ENCODE measurements around the gene COMMD2.

DNA sequence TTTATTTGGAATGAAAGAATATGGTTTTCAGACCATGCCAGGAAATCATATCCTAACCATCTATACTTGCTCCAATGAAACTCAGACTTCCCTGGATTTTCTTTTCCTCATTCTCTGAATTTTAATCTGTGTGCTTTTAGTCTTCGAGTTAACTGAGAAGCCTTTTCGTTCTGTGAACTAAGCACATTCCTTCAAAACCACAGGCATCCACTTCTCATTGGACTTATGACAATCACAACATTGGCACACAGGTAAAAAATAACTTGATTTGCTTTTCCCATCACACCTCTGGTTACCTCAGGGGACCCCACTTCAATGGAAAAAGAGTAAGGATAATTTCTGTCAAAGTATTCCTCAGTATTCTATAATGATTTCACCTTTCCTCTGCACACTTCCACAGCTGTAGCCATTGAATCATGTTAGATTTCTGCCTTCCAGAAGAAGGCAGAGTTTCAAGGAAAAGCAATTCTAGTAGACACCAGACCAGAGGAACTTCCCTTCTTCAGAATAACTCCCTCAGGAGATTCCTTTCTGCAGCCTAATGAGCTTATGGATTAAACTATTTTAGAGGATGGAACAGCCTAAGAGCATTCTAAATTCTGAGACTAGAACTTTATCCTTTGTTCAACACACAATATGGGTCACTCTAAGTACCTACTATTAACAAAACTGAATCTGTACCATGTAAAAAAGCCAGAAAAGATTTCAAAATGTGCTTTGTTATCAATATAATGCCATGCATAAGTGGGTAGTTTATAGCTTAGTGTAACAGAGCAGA lies 15.9 kb downstream of the COMMD2 start:
- TF ChIP-seq POLR2AphosphoS5 (IDR thresholded peaks at IDR 0.05): no peak
- TF ChIP-seq, protein P1, sequence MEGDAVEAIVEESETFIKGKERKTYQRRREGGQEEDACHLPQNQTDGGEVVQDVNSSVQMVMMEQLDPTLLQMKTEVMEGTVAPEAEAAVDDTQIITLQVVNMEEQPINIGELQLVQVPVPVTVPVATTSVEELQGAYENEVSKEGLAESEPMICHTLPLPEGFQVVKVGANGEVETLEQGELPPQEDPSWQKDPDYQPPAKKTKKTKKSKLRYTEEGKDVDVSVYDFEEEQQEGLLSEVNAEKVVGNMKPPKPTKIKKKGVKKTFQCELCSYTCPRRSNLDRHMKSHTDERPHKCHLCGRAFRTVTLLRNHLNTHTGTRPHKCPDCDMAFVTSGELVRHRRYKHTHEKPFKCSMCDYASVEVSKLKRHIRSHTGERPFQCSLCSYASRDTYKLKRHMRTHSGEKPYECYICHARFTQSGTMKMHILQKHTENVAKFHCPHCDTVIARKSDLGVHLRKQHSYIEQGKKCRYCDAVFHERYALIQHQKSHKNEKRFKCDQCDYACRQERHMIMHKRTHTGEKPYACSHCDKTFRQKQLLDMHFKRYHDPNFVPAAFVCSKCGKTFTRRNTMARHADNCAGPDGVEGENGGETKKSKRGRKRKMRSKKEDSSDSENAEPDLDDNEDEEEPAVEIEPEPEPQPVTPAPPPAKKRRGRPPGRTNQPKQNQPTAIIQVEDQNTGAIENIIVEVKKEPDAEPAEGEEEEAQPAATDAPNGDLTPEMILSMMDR (IDR thresholded peaks at IDR 0.05): no peak
- TF ChIP-seq EP300 (IDR thresholded peaks at IDR 0.05): no peak
- TF ChIP-seq POLR2A (IDR thresholded peaks at IDR 0.05): no peak
